Duodenal mucosa (tissue), 2 donors: ENCODE results near the gene HID1.

ENCODE experiments used
- H3K27ac ChIP-seq: one replicate; pipeline ENCODE4 v1.7.0; 2013; ENCODE audit warnings: low read depth, low read length
- H3K27me3 ChIP-seq, 2 donors: one replicate each; pipeline ENCODE4 v1.7.0; 2013; ENCODE audit warnings: low read length in 2 of 2, control low read depth in 1 of 2; ENCODE audit not compliant: insufficient read depth in 2 of 2, control insufficient read depth in 1 of 2
- H3K36me3 ChIP-seq, 2 donors: one replicate each; pipeline ENCODE4 v1.7.0; 2013; ENCODE audit warnings: low read length in 2 of 2, control low read depth in 1 of 2; ENCODE audit not compliant: insufficient read depth in 2 of 2, control insufficient read depth in 1 of 2
- H3K4me1 ChIP-seq, 2 donors: one replicate each; pipeline ENCODE4 v1.7.0; 2013; ENCODE audit warnings: low read length in 2 of 2, control low read depth in 1 of 2; ENCODE audit not compliant: insufficient read depth in 2 of 2, control insufficient read depth in 1 of 2
- H3K4me3 ChIP-seq, 2 donors: one replicate each; pipeline ENCODE4 v1.7.0; 2013; ENCODE audit warnings: low read length in 2 of 2, low read depth in 1 of 2
- H3K9ac ChIP-seq, 2 donors: one replicate each; pipeline ENCODE4 v1.7.0; 2013; ENCODE audit warnings: low read length in 2 of 2, low read depth in 1 of 2
- H3K9me3 ChIP-seq, 2 donors: one replicate each; pipeline ENCODE4 v1.7.0; 2013; ENCODE audit warnings: low read length in 2 of 2, control low read depth in 1 of 2; ENCODE audit not compliant: control insufficient read depth in 1 of 2

HID1 gene

DNA sequence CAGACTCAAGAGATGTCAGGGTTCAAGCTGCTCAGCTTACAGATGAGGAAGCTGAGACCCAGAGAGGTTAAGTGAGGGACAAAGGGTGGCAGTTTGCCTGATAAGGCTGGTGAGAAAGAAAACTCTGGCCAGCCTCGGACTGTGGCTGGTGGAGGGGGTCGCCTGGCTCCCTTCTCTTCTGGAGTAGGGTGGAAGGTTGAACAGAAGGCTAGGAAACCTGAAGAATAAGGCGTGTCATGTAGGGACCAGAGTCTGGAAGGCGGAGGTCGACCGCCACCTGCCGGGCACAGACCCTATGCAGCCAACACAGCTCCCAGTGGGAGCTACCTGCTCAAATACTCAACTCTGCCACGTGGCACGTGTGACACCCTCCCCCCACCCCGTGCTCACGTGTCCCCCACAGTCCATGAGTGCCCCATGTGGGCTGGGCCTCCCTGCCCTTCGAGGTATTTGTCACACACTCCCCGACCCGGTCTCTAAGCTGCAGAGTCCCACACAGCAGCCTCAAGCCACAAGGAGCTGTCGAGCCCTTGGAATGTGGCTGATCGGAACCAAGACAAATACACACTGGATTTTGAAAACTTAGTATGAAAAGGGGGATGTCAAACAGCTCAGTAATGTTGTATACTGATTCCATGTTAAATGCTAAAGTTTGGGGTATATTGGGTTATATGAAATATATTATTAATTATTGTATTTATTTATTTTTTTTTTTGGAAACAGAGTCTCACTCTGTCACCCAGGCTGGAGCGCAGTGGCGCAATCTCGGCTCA is 11.8 kb downstream of the HID1 start:
- no peak overlapping the region for H3K9ac ChIP-seq

GRCh38 chr17:74959826-74960515 is 12.6 kb downstream of the HID1 start:
- peaks cover 17 to 52% of the 10 kb centered on the region in 2 donors for H3K36me3 ChIP-seq
- H3K27me3 ChIP-seq, result no peaks in the 10 kb centered on the region
- H3K27ac ChIP-seq, result no peak overlapping the region
- peaks cover 6 to 9% of the 10 kb centered on the region in 2 donors for H3K4me1 ChIP-seq
- H3K9me3 ChIP-seq, result no peaks in the 10 kb centered on the region
- H3K4me3 ChIP-seq, result no peak overlapping the region
- H3K9ac ChIP-seq, result no peak overlapping the region

More for the DNA sequence above, 11.8 kb downstream of the HID1 start:
- no peaks in the 10 kb centered on the region for H3K27me3 ChIP-seq
- no peak overlapping the region for H3K27ac ChIP-seq
- peaks cover 6 to 13% of the 10 kb centered on the region in 2 donors for H3K4me1 ChIP-seq
- no peak overlapping the region for H3K4me3 ChIP-seq
- no peaks in the 10 kb centered on the region for H3K9me3 ChIP-seq
- peaks cover 12 to 45% of the 10 kb centered on the region in 2 donors for H3K36me3 ChIP-seq

GRCh38 chr17:74957935-74958740 is 14.4 kb downstream of the HID1 start:
- Histone ChIP-seq H3K27me3 (no peaks in the 10 kb centered on the region), H3K27ac (no peak overlapping the region), H3K9me3 (no peaks in the 10 kb centered on the region), H3K4me1 (peaks cover 17 to 18% of the 10 kb centered on the region in 2 donors), H3K36me3 (peaks cover 17 to 52% of the 10 kb centered on the region in 2 donors), H3K9ac (no peak overlapping the region), H3K4me3 (no peak overlapping the region)

DNA sequence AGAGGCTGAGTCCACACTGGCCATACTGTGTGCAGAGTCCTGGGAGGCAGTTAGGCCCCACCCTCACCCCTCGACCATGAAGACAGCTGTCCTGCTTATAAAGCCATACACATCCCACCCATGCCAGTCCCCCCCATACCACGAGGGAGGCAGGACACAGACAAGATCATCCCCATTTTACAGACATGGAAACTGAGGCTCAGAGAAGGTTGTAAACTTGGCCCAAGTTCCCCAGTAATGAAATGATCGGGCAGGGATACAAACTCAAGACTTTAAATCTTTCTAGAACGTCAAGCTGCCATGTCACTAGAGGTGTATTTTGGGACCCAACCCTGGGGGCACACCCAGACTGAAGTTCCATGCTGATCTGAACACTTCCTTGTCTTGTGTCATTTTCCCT is 16.5 kb downstream of the HID1 start:
- no peaks in the 10 kb centered on the region for H3K9me3 ChIP-seq
- no peaks in the 10 kb centered on the region for H3K27me3 ChIP-seq
- H3K4me1 ChIP-seq, result peaks cover 23 to 27% of the 10 kb centered on the region in 2 donors
- no peak overlapping the region for H3K27ac ChIP-seq
- no peak overlapping the region for H3K4me3 ChIP-seq
- peaks cover 17 to 56% of the 10 kb centered on the region in 2 donors for H3K36me3 ChIP-seq
- no peak overlapping the region for H3K9ac ChIP-seq

DNA sequence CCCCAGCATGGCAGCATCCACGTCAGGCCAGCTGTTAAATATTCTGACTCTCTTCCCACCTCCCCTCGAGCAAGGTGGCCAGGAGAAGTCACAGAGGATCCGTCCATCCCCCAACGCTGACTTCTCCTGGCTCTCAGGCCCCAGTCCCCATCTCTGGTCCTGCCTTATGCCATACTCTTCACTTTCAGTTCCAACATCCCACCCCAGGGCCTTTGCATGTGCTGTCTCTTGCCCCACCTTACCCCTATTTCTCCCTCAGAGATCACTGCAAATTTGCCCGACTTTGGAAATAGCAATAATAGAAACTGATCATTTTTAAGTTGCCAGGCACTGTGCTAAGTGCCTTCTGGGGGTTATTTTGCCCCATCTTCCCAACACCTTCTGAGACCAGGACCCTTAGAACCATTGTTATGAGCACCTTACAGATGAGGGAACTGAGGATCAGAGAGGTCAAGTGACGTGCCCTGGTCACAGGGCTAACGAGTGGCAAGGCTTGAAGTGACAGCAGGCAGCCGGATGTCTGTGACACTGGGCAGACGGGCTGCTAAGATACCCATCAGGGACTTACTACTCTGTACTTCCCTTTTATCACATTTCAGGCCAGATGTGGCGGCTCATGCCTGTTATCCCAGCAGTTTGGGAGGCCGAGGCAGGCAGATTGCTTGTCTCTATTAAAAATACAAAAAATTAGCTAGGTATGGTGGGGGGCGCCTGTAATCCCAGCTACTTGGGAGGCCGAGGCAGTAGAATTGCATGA is 17.7 kb downstream of the HID1 start:
- Histone ChIP-seq H3K27ac (no peak overlapping the region), H3K9ac (no peak overlapping the region), H3K36me3 (peaks cover 9 to 44% of the 10 kb centered on the region in 2 donors), H3K4me3 (no peak overlapping the region), H3K9me3 (no peaks in the 10 kb centered on the region), H3K4me1 (peaks cover 24 to 27% of the 10 kb centered on the region in 2 donors), H3K27me3 (no peaks in the 10 kb centered on the region)

- no peak overlapping the region for H3K4me3 ChIP-seq
- peaks cover 24 to 27% of the 10 kb centered on the region in 2 donors for H3K4me1 ChIP-seq
- H3K27me3 ChIP-seq, result no peaks in the 10 kb centered on the region
- no peaks in the 10 kb centered on the region for H3K9me3 ChIP-seq
- peaks cover 9 to 41% of the 10 kb centered on the region in 2 donors for H3K36me3 ChIP-seq
- H3K27ac ChIP-seq, result no peak overlapping the region
- no peak overlapping the region for H3K9ac ChIP-seq
Observed at GRCh38 chr17:74954115-74954514, 18.4 kb downstream of the HID1 start.

DNA sequence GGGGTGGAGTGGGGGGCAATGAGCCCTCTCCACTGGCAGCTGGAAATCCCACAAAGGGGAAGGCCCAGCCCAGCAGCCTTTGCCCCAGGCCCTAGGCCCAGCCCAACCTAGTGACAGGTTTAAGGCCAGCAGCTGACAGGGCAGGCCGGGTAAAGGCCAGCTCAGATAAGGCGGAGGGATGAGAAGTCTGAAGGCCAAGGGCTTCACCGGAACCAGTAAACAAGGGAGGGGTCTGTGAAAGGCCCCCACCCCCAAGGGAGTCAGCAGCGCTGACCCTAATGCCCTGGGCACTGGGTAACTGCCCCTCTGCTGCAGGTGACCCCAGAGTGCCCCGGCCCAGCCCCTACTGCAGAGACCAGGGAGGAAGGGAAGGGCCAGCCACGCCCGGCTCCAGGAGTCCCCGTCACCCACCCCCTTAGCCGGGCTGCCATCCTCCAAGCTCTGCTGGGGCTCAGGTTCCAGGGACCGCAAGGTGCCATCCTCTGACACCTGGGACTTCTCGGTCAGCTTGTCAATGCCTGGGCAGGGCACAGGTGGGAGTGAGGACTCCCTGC is 19.3 kb downstream of the HID1 start:
- no peaks in the 10 kb centered on the region for H3K27me3 ChIP-seq
- no peaks in the 10 kb centered on the region for H3K9me3 ChIP-seq
- H3K4me3 ChIP-seq, result no peak overlapping the region
- peaks cover 24 to 27% of the 10 kb centered on the region in 2 donors for H3K4me1 ChIP-seq
- H3K27ac ChIP-seq, result no peak overlapping the region
- H3K9ac ChIP-seq, result peak overlapping the region in 1 of 2 donors; percentile 24
- peaks cover 9 to 41% of the 10 kb centered on the region in 2 donors for H3K36me3 ChIP-seq

GRCh38 chr17:74952431-74953133 is 20.0 kb downstream of the HID1 start:
- Histone ChIP-seq H3K27ac (no peak overlapping the region), H3K9me3 (no peaks in the 10 kb centered on the region)

More at GRCh38 chr17:74952431-74953133, 20.0 kb downstream of the HID1 start:
- Histone ChIP-seq H3K4me3 (no peak overlapping the region), H3K36me3 (peaks cover 10 to 41% of the 10 kb centered on the region in 2 donors), H3K27me3 (no peaks in the 10 kb centered on the region), H3K9ac (peak overlapping the region in 1 of 2 donors; percentile 24), H3K4me1 (peaks cover 24 to 27% of the 10 kb centered on the region in 2 donors)
